GM19240 (cell line): ENCODE results near the gene TTL.
"Not testable (repeated sequence)": the region's sequence is repeated elsewhere in the genome, so short reads cannot be mapped to it uniquely, and the experiment has no call there.

ENCODE experiments used
- DNase-seq: peaks from one replicate; pipeline ENCODE4 v3.0.0; 2011; ENCODE audit warnings: low spot score; ENCODE audit not compliant: insufficient read length

TTL gene

DNA sequence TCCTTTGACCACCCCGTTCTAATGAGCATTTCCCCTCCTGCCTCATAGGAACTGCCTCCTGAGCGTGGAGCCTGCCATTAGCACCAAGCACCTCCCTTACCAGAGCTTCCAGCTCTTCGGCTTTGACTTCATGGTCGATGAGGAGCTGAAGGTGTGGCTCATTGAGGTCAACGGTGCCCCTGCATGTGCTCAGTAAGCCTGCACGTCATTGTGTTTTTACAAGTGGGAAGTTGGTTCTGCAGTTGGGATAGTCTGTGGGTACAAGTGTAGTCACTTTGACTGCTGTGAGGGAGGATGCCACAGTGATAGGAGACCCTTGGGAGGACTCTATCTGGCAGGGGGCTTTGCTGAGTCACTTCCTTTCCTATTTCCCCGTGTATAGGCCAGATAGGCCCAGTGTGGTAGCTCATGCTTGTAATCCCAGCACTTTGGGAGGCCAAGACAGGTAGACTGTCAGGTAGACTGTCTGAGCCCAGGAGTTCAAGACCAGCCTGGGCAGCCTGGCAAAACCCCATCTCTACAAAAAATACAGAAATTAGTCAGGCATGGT lies 38.4 kb downstream of the TTL start:
- no peak for DNase-seq

DNA sequence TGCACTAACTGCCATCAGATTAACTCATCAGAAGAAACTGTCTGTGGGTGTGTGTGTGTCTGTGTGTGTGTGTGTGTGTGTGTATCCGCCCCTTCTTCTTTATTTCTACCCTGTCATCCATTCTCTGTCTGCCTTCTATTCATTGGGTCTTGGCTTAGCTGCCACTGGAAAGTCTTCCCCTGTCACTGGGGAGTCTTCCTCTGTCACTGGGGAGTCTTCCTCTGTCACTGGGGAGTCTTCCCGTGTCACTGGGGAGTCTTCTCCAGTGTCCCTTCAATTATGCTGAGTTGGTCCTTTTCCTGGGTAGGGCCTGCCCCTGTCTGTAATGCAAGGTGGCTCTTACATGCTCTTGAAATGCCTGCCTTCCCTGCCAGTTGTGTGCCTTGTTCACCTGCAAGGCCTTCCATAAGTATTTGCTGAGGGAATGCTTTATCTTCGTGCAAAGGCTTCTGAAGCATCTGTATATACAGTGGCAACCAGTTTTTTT lies 41.4 kb downstream of the TTL start:
- no peak for DNase-seq

DNA sequence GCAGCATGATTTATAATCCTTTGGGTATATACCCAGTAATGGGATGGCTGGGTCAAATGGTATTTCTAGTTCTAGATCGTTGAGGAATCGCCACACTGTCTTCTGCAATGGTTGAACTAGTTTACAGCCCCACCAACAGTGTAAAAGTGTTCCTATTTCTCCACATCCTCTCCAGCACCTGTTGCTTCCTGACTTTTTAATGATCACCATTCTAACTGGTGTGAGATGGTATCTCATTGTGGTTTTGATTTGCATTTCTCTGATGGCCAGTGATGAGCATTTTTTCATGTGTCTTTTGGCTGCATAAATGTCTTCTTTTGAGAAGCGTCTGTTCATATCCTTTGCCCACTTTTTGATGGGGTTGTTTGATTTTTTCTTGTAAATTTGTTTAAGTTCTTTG lies 42.3 kb downstream of the TTL start:
- DNase-seq: not testable (repeated sequence)

DNA sequence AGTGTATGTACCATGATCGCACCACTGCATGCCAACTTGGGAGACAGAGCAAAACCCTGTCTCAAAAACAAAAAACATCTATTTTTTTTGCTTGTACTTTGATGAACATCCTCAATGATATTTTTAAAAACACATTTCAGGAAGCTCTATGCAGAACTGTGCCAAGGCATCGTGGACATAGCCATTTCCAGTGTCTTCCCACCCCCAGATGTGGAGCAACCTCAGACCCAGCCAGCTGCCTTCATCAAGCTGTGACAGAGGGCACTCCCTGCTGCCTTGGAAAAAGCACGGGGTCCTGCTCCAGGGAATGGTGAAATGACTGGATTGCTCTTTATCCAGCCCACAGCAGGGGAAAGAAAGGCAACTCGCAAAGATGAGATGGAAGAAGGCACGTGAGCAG lies 46.6 kb downstream of the TTL start:
- no peak for DNase-seq

- no peak for DNase-seq
These were observed 47.8 kb downstream of the TTL start for GRCh38 chr2:112529757-112530156.

- no peak for DNase-seq
These were observed 48.8 kb downstream of the TTL start for GRCh38 chr2:112530728-112531127.

GRCh38 chr2:112534826-112535225 lies 52.9 kb downstream of the TTL start:
- no peak for DNase-seq

DNA sequence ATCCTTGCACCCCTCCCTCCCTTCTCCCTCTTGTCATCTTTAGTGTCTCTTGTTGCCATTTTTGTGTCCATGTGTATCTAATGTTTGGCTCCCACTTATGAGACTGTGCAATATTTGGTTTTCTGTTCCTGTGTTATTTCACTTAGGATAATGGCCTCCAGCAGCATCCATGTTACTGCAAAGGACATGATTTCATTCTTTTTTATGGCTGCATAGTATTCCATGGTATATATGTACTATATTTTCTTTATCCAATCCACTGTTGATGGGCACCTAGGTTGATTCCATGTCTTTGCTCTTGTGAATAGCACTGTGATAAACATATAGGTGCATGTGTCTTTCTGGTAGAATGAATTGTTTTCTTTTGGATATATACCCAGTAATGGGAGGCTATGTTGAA lies 54.7 kb downstream of the TTL start:
- not testable (repeated sequence) for DNase-seq

GRCh38 chr2:112539306-112539705 lies 57.4 kb downstream of the TTL start:
- no peak for DNase-seq

GRCh38 chr2:112540906-112541305 lies 59.0 kb downstream of the TTL start:
- no peak for DNase-seq

- DNase-seq: peak; percentile 48
These were observed 59.6 kb downstream of the TTL start for GRCh38 chr2:112541315-112542122.

DNA sequence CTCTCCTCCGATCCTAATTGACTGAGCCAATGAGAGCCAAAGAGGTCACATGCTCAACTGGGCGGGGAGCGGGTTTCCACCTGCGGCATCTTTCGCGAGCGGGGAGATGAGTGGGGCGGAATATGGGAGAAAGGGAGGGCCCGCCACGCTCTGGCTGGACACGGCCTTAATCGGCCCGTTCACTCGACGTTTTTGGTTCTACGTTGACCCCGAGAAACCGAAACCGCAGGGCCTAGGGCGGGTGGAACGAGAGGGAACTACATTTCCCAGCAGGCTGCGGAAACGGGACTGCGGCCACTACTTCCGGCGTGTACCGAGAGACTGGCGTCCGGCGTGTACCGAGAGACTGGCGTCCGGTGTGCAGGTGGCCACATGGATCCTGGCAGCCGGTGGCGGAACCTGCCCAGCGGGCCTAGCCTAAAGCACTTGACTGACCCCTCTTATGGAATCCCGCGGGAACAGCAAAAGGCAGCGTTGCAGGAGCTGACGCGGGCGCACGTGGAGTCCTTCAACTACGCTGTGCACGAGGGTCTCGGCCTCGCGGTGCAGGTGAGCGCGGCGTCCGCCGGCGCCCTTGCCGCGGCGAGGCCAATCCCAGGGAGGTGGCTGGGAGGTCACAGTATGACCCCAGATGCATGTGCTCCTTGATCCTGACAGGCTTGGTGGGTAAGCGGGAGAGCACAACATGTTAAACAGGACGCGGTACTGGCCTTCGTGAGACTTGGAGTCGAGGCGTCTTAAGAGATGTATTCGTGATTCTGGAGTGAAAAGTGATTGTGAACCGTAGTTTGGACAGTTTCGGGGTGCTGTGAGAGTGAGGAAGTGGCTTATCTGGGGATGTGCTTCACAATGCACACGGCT lies 60.4 kb downstream of the TTL start, which contains the start of gene POLR1B:
Gene POLR1B, plus strand, starts transcription at position 343 of the 861 bp plus-strand sequence. Its CDS starts 30 bp downstream, at position 373.
- DNase-seq: peak; percentile 65

DNA sequence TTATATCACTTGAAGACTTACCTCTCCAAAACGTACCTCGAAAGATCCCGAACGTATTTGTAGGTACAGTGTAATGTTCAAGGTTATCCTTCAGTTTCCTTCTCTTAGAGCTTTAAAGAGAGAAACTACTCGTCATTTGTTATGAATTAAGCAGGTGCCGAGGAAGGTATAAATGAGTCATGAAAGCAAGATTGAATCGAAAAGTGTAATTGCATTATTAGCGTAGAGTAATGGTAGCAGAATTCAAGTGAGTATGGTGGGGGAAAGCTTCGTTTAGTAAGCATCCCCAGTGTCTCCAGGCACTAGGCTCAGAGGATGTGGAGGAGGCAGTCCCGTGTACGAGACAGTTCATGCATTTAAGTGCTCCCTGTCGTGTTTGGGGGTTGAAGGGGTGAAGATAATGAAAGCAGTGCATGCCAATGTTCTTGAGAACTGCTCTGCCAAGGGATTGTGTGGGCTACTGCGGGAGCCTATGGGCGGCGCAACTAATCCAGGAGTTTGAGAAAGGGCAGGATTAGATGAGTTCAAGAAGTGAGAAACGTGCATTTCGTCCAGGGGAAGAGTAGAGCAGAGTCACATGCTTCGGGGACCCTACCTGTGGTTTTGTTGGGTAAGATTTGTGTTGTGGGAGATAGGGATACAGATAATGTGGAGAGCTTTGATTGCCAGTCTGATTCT lies 61.2 kb downstream of the TTL start:
- DNase-seq: no peak

DNA sequence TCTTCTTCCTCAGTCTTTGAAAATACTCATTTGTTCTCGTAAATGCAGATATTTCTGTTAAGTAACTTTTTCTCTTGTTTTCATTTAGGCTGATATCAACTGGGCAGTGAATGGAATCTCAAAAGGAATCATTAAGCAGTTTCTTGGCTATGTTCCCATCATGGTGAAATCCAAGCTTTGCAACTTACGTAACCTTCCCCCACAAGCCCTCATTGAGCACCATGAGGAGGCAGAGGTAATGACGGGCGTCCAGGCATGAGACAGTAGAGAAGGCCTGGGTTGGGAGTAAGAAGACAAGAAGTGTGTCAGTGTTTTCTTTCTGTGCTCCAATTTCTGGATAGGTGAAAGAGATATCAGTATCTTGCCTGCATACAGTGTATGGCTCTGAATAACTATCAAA lies 65.4 kb downstream of the TTL start:
- no peak for DNase-seq

DNA sequence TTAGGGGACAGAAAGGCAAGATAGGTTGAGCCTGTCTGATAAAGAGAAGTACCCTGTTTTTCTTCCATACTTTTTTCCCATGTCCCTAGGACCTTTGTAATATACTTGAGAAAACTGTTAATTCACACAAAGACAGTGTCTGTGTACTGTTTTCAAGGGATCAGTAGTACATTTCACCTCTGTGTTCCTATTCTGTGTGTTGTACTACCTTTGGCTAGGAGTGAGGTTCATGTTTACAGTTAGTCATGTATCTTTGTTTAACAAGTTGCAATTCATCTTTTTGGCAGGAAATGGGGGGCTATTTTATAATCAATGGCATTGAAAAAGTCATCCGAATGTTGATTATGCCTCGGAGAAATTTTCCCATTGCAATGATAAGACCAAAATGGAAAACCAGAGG lies 67.0 kb downstream of the TTL start:
- DNase-seq: no peak

GRCh38 chr2:112566104-112566503 lies 84.1 kb downstream of the TTL start:
- DNase-seq: no peak

GRCh38 chr2:112566508-112566907 lies 84.6 kb downstream of the TTL start:
- not testable (repeated sequence) for DNase-seq

DNA sequence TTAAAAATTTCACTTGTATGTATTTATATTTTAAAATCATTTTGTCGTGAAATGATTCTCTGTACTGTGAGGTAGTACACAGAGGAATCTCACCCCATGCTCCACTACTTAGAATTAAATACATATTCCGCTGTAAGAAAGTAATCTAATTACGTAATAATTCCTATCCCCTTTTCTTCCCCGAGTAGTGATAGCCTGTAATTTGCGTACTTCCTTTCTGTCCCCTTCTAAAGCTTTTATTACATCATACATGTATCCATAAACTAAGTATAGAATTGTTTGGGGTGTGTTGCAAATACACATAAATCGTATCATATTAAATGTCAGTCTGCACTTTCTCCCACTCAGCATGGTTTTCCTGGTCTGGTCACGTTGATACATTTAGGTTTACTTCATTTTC lies 90.0 kb downstream of the TTL start:
- no peak for DNase-seq

- DNase-seq: no peak
These were observed 95.8 kb downstream of the TTL start for GRCh38 chr2:112577756-112578155.

GRCh38 chr2:112579241-112579640 lies 97.3 kb downstream of the TTL start:
- DNase-seq: no peak

GRCh38 chr2:112580084-112580483 lies 98.1 kb downstream of the TTL start:
- DNase-seq: no peak
